GM10266 (cell line): ENCODE data around the gene HBE1.

Source experiments
- DNase-seq: peaks from one replicate; pipeline ENCODE4 v3.0.0; 2012; ENCODE audit errors: extremely low spot score
- CTCF ChIP-seq: IDR thresholded peaks from 2 replicates; pipeline ENCODE4 v1.5.1; 2012; ENCODE audit warnings: mild to moderate bottlenecking, low read depth; ENCODE audit not compliant: control insufficient read depth, insufficient read depth; ENCODE audit errors: missing control alignments

HBE1 gene

DNA sequence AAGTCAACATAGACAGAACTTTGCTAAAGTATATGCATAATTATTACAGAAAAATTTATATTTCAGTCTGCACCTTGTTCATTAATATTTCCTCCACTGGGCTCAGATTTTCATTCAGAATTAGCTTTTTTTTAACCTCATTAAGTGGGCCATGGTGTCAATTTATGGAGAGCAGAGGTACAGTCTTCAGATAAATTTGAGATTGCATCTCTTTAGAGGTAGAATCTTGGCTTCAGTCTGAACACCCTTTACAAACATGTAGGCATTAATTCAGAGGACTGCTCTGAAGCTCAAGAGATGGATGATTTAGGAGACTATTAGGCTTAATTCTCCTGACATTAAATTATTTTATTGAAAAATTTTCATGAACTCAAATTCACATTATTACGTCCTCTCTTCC, 39.5 kb downstream of the HBE1 start:
- DNase-seq = no peak
- TF ChIP-seq CTCF = no peak

DNA sequence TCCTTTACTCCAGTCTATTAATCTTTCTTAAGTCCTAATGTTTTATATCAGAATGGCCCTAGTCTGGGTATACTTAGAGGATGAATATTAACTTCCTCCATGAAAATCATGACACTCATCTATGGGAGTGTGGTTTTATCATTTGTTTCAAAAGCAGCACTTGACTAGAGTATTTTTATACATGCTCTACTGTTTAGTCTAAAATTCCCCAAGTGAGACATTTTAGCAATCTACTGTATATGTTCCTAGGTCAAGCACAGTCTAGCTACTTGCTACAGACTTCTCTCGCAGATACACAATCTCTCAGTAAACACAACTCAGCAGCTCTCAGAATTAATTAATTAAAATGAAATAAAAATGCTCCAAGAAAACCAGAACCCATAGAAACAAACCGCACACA, 39.9 kb downstream of the HBE1 start:
- TF ChIP-seq CTCF = no peak
- no peak for DNase-seq

DNA sequence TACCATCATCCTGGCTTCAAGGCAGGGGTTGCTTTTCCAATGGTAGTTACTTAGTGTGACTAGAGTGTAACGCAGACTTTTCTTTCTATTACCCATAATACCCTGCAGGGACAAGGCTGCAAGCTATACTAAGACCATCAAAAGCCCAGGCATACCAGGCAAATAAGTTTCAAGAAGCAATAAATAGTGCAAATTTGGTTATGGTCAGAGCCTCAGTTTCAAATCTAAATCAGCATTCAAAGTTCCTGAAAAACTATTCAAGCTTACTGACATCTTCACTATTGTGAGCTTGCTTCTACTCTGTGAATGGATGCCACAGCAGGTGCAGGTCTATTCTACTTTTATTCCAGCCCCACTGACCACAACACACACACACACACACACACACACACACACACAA, 40.4 kb downstream of the HBE1 start:
- no peak for DNase-seq
- TF ChIP-seq CTCF = no peak

GRCh38 chr11:5228124-5228523, 41.6 kb downstream of the HBE1 start:
- TF ChIP-seq CTCF = no peak

DNA sequence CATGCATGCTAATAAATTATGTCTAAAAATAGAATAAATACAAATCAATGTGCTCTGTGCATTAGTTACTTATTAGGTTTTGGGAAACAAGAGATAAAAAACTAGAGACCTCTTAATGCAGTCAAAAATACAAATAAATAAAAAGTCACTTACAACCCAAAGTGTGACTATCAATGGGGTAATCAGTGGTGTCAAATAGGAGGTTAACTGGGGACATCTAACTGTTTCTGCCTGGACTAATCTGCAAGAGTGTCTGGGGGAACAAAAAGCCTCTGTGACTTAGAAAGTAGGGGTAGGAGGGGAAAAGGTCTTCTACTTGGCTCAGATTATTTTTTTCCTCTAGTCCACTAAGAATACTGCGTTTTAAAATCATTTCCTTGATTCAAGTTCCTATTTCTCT, 42.1 kb downstream of the HBE1 start:
- DNase-seq = no peak
- no peak for TF ChIP-seq CTCF

More at GRCh38 chr11:5228124-5228523, 41.6 kb downstream of the HBE1 start:
- DNase-seq = no peak

DNA sequence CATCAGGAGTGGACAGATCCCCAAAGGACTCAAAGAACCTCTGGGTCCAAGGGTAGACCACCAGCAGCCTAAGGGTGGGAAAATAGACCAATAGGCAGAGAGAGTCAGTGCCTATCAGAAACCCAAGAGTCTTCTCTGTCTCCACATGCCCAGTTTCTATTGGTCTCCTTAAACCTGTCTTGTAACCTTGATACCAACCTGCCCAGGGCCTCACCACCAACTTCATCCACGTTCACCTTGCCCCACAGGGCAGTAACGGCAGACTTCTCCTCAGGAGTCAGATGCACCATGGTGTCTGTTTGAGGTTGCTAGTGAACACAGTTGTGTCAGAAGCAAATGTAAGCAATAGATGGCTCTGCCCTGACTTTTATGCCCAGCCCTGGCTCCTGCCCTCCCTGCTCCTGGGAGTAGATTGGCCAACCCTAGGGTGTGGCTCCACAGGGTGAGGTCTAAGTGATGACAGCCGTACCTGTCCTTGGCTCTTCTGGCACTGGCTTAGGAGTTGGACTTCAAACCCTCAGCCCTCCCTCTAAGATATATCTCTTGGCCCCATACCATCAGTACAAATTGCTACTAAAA, 42.9 kb downstream of the HBE1 start, which contains the start of gene HBB:
HBB (minus strand) TSS at position 340 of the 579 bp plus-strand sequence; CDS start at position 290, 50 bp downstream.
- DNase-seq = no peak
- no peak for TF ChIP-seq CTCF

GRCh38 chr11:5225480-5225871, 44.3 kb downstream of the HBE1 start:
- TF ChIP-seq CTCF = no peak
- no peak for DNase-seq
